Loucy (cell line): ENCODE data around the gene PRPF38A.

Experiments
- H2AFZ ChIP-seq: fragments of 200-600 bp; sonication (generic); 2 replicates; pipeline ENCODE4 v1.6.0; 2016; ENCODE audit warnings: antibody characterized with exemption, mild to moderate bottlenecking, low read length, moderate library complexity
- H3F3A ChIP-seq: fragments of 200-600 bp; 2 replicates; pipeline ENCODE4 v1.6.0; 2016; ENCODE audit warnings: antibody characterized with exemption, low read depth, mild to moderate bottlenecking
- H3K27me3 ChIP-seq: fragments of 200-600 bp; sonication (generic); 2 replicates; pipeline ENCODE4 v1.6.1; 2014; ENCODE audit warnings: low read length, mild to moderate bottlenecking; ENCODE audit not compliant: insufficient read depth, poor library complexity, severe bottlenecking
- H3K36me3 ChIP-seq: fragments of 200-600 bp; sonication (generic); 2 replicates; pipeline ENCODE4 v1.6.1; 2016; ENCODE audit warnings: low read length; ENCODE audit not compliant: insufficient read depth
- H3K4me1 ChIP-seq: fragments of 200-600 bp; sonication (generic); 2 replicates; pipeline ENCODE4 v1.5.1; 2014; ENCODE audit warnings: low read length, mild to moderate bottlenecking; ENCODE audit not compliant: insufficient read depth, poor library complexity, severe bottlenecking
- H3K4me2 ChIP-seq: fragments of 200-600 bp; sonication (generic); 2 replicates; pipeline ENCODE4 v1.6.0; 2014; ENCODE audit warnings: antibody characterized with exemption, low read length, low read depth, mild to moderate bottlenecking; ENCODE audit not compliant: poor library complexity, severe bottlenecking
- H3K4me3 ChIP-seq: fragments of 200-600 bp; sonication (generic); 2 replicates; pipeline ENCODE4 v1.5.1; 2014; ENCODE audit warnings: low read length, mild to moderate bottlenecking, mixed read lengths; ENCODE audit not compliant: poor library complexity, severe bottlenecking
- H3K79me2 ChIP-seq: fragments of 200-600 bp; sonication (generic); 2 replicates; pipeline ENCODE4 v1.6.1; 2014; ENCODE audit warnings: low read length; ENCODE audit not compliant: insufficient read depth
- H3K9ac ChIP-seq: fragments of 200-600 bp; sonication (generic); 2 replicates; pipeline ENCODE4 v1.6.0; 2014; ENCODE audit warnings: mild to moderate bottlenecking, low read depth, low read length, moderate library complexity; ENCODE audit not compliant: poor library complexity, severe bottlenecking
- H3K9me2 ChIP-seq: fragments of 200-600 bp; sonication (generic); replicated peaks from 2 replicates; pipeline ENCODE4 v1.6.1; 2016; ENCODE audit warnings: low read depth, low read length, mixed read lengths
- H3K9me3 ChIP-seq: fragments of 200-600 bp; sonication (generic); 2 replicates; pipeline ENCODE4 v1.6.1; 2014; ENCODE audit warnings: mild to moderate bottlenecking, antibody characterized with exemption, low read length, low read depth; ENCODE audit not compliant: insufficient read depth
- H4K20me1 ChIP-seq: fragments of 200-600 bp; sonication (generic); 2 replicates; pipeline ENCODE4 v1.6.0; 2014; ENCODE audit warnings: antibody characterized with exemption, low read length, mild to moderate bottlenecking; ENCODE audit not compliant: insufficient read depth, poor library complexity, severe bottlenecking
- EZH2phosphoT487 ChIP-seq: fragments of 200-600 bp; IDR thresholded peaks from 2 replicates; pipeline ENCODE4 v1.6.1; 2018; ENCODE audit warnings: antibody characterized with exemption, mild to moderate bottlenecking, moderate library complexity, borderline replicate concordance
- TF ChIP-seq, protein P1 (sequence below): fragments of 200-600 bp; sonication (generic); conservative IDR thresholded peaks from 2 replicates; pipeline ENCODE4 v1.5.1; 2014; ENCODE audit warnings: mild to moderate bottlenecking, antibody characterized with exemption, low read length

Gene PRPF38A

GRCh38 chr1:52444463-52444862, 40.1 kb downstream of the PRPF38A start:
- H3K27me3 ChIP-seq = no peaks in the 10 kb centered on the region
- H3K9ac ChIP-seq = no peak overlapping the region
- no peaks in the 10 kb centered on the region for H4K20me1 ChIP-seq

DNA sequence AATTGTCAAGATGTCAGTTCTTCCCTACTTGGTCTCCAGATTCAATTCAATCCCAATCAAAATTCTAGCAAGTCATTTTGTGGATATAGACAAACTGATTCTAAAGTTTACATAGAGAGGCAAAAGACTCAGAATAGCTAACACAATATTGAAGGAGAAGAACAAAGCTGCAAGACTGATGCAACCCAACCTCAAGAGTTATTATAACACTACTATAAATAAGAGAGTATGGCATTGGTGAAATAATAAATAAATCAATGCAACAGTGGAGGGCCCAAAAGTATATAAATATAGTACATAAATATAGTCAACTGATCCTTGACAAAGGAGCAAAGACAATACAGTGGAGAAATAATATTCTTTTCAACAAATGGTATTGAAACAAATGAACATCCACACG, 49.7 kb downstream of the PRPF38A start:
- Histone ChIP-seq H3F3A (no peaks in the 10 kb centered on the region), H3K9ac (no peak overlapping the region), H4K20me1 (no peaks in the 10 kb centered on the region), H3K36me3 (peaks cover 23% of the 10 kb centered on the region; the same call in 1 of the 2 replicates), H3K4me3 (no peak overlapping the region), H3K4me1 (no peaks in the 10 kb centered on the region), H3K27me3 (no peaks in the 10 kb centered on the region), H3K79me2 (no peaks in the 10 kb centered on the region), H3K9me3 (no peaks in the 10 kb centered on the region), H3K9me2 (no peaks in the 10 kb centered on the region), H3K4me2 (no peak overlapping the region), H2AFZ (no peak overlapping the region)
- no peak for TF ChIP-seq EZH2phosphoT487
- TF ChIP-seq, protein P1, sequence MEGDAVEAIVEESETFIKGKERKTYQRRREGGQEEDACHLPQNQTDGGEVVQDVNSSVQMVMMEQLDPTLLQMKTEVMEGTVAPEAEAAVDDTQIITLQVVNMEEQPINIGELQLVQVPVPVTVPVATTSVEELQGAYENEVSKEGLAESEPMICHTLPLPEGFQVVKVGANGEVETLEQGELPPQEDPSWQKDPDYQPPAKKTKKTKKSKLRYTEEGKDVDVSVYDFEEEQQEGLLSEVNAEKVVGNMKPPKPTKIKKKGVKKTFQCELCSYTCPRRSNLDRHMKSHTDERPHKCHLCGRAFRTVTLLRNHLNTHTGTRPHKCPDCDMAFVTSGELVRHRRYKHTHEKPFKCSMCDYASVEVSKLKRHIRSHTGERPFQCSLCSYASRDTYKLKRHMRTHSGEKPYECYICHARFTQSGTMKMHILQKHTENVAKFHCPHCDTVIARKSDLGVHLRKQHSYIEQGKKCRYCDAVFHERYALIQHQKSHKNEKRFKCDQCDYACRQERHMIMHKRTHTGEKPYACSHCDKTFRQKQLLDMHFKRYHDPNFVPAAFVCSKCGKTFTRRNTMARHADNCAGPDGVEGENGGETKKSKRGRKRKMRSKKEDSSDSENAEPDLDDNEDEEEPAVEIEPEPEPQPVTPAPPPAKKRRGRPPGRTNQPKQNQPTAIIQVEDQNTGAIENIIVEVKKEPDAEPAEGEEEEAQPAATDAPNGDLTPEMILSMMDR = no peak

More at GRCh38 chr1:52444463-52444862, 40.1 kb downstream of the PRPF38A start:
- H2AFZ ChIP-seq = no peak overlapping the region
- H3K4me1 ChIP-seq = no peaks in the 10 kb centered on the region
- TF ChIP-seq, protein P1 = no peak
- TF ChIP-seq EZH2phosphoT487 = no peak
- no peaks in the 10 kb centered on the region for H3F3A ChIP-seq
- H3K4me3 ChIP-seq = no peak overlapping the region
- peaks cover 58% of the 10 kb centered on the region for H3K36me3 ChIP-seq
- H3K9me2 ChIP-seq = no peaks in the 10 kb centered on the region
- H3K4me2 ChIP-seq = no peak overlapping the region
- no peaks in the 10 kb centered on the region for H3K79me2 ChIP-seq
- H3K9me3 ChIP-seq = no peaks in the 10 kb centered on the region

DNA sequence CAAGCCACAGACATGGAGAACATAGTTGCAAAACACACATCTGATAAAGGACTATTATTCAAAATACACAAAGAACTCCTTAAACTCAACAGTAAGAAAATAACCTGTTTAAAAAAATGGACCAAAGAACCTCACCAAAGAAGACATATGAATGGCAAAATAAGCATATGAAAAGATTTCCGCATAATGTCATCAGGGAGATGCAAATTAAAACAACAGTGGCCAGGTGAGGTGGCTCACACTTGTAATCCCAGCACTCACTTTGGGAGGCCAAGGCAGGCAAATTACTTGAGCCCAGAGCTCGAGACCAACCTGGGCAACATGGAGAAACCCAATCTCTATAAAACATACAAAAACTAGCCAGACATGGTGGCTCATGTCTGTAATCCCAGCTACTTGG, 50.4 kb downstream of the PRPF38A start:
- H3K4me3 ChIP-seq = no peak overlapping the region
- H3F3A ChIP-seq = no peaks in the 10 kb centered on the region
- peaks cover 23% of the 10 kb centered on the region; the same call in 1 of the 2 replicates for H3K36me3 ChIP-seq
- H3K79me2 ChIP-seq = no peaks in the 10 kb centered on the region
- no peaks in the 10 kb centered on the region for H3K9me2 ChIP-seq
- H2AFZ ChIP-seq = no peak overlapping the region
- H3K4me1 ChIP-seq = no peaks in the 10 kb centered on the region
- H3K9me3 ChIP-seq = no peaks in the 10 kb centered on the region
- no peaks in the 10 kb centered on the region for H4K20me1 ChIP-seq
- TF ChIP-seq, protein P1 = no peak
- no peak for TF ChIP-seq EZH2phosphoT487
- no peaks in the 10 kb centered on the region for H3K27me3 ChIP-seq
- H3K4me2 ChIP-seq = no peak overlapping the region
- no peak overlapping the region for H3K9ac ChIP-seq
